PC-3 (cell line): ENCODE results near the gene RANBP2. TPM values are rescaled to one million over a fixed set of nuclear protein-coding genes. Genes with fewer than 3 reads are reported as not detected.
"Not testable (repeated sequence)": the region's sequence is repeated elsewhere in the genome, so short reads cannot be mapped to it uniquely, and the experiment has no call there.

Experiments used
- ATAC-seq: fragments of 200-7000 bp; cut with Tn5 transposase; 2 replicates; pipeline ENCODE4 v1.9.1; 2020; ENCODE audit warnings: mild to moderate bottlenecking, moderate library complexity
- BruUV-seq: library from RNA; stranded (reverse); fragments of 400-500 nt; replicated peaks from 2 replicates; lab custom pipeline; 2021; lab: Mats Ljungman, UMichigan
- CTCF ChIA-PET: fragments of 300-600 bp; sonication (Branson Sonifier 250); formaldehyde crosslinking; loops from one replicate; lab custom pipeline; 2022; ENCODE audit warnings: antibody characterized with exemption; lab: Charles Lee
- POLR2A ChIA-PET: fragments of 300-600 bp; sonication (Branson Sonifier 250); formaldehyde crosslinking; loops from one replicate; lab custom pipeline; 2022; ENCODE audit warnings: antibody characterized with exemption; ENCODE audit not compliant: unreplicated experiment; lab: Charles Lee
- DNase-seq: peaks from one replicate; pipeline ENCODE4 v3.0.0-alpha.2; 2015
- H2AFZ ChIP-seq: fragments of 300-600 bp; sonication (generic); 2 replicates; pipeline ENCODE4 v1.6.0; 2016; ENCODE audit warnings: antibody characterized with exemption, low read length
- H3F3A ChIP-seq: fragments of 300-600 bp; sonication (generic); one replicate; pipeline ENCODE4 v1.6.0; 2017; ENCODE audit warnings: antibody characterized with exemption, low read length, control low read depth, mild to moderate bottlenecking; ENCODE audit not compliant: unreplicated experiment
- H3K27ac ChIP-seq: fragments of 300-600 bp; sonication (generic); 2 replicates; pipeline ENCODE4 v1.5.1; 2016; ENCODE audit warnings: mild to moderate bottlenecking, low read length
- H3K27me3 ChIP-seq: fragments of 300-600 bp; sonication (generic); 2 replicates; pipeline ENCODE4 v1.6.1; 2016; ENCODE audit warnings: low read length, mixed read lengths
- H3K36me3 ChIP-seq: fragments of 300-600 bp; sonication (generic); 2 replicates; pipeline ENCODE4 v1.6.1; 2016; ENCODE audit warnings: low read depth, mixed run types, low read length, mixed read lengths
- H3K4me1 ChIP-seq: fragments of 300-600 bp; sonication (generic); 2 replicates; pipeline ENCODE4 v1.5.1; 2016; ENCODE audit warnings: low read length; ENCODE audit not compliant: insufficient read depth
- H3K4me2 ChIP-seq: fragments of 300-600 bp; sonication (generic); 2 replicates; pipeline ENCODE4 v1.6.0; 2016; ENCODE audit warnings: low read length
- H3K4me3 ChIP-seq: fragments of 300-600 bp; sonication (generic); 2 replicates; pipeline ENCODE4 v1.5.1; 2016; ENCODE audit warnings: mild to moderate bottlenecking, low read length, mixed read lengths
- H3K79me2 ChIP-seq: fragments of 300-600 bp; sonication (generic); 2 replicates; pipeline ENCODE4 v1.6.1; 2017; ENCODE audit warnings: low read length, mixed read lengths
- H3K9ac ChIP-seq: fragments of 300-600 bp; sonication (generic); 2 replicates; pipeline ENCODE4 v1.6.0; 2016; ENCODE audit warnings: mild to moderate bottlenecking, low read length
- H3K9me2 ChIP-seq: fragments of 300-600 bp; sonication (generic); replicated peaks from 2 replicates; pipeline ENCODE4 v1.6.1; 2016; ENCODE audit warnings: mixed run types, low read length, mixed read lengths
- H3K9me3 ChIP-seq: fragments of 300-600 bp; sonication (generic); 2 replicates; pipeline ENCODE4 v1.6.1; 2016; ENCODE audit warnings: low read length, mixed read lengths
- H4K20me1 ChIP-seq: fragments of 300-600 bp; sonication (generic); 2 replicates; pipeline ENCODE4 v1.6.1; 2016; ENCODE audit warnings: low read length, mixed read lengths
- EZH2 ChIP-seq: fragments of 300-600 bp; sonication (generic); IDR thresholded peaks from one replicate; pipeline ENCODE4 v1.6.1; 2017; ENCODE audit warnings: antibody characterized with exemption, mild to moderate bottlenecking, low read length; ENCODE audit not compliant: unreplicated experiment
- EZH2phosphoT487 ChIP-seq: fragments of 300-600 bp; sonication (generic); IDR thresholded peaks from 2 replicates; pipeline ENCODE4 v1.6.1; 2018; ENCODE audit warnings: mild to moderate bottlenecking, antibody characterized with exemption, low read length, borderline replicate concordance
- intact Hi-C: fragments of 100-400 bp; cut with micrococcal nuclease; formaldehyde crosslinking; loops from 2 replicates; pipeline ENCODE4 v1.9.0; 2023
- total RNA-seq: library from RNA; depleted of rRNA; stranded (reverse); fragments of >200 nt; gene quantifications from 2 replicates; pipeline ENCODE4 v1.2.3, GENCODE V29; 2014
- TF ChIP-seq, protein P1 (sequence below): fragments of 300-600 bp; sonication (generic); conservative IDR thresholded peaks from 2 replicates; pipeline ENCODE4 v1.5.1; 2017; ENCODE audit warnings: antibody characterized with exemption, low read depth, mild to moderate bottlenecking, low read length

Gene RANBP2
- total RNA-seq, 1 experiment from 2014 or later: 42.2 TPM

DNA sequence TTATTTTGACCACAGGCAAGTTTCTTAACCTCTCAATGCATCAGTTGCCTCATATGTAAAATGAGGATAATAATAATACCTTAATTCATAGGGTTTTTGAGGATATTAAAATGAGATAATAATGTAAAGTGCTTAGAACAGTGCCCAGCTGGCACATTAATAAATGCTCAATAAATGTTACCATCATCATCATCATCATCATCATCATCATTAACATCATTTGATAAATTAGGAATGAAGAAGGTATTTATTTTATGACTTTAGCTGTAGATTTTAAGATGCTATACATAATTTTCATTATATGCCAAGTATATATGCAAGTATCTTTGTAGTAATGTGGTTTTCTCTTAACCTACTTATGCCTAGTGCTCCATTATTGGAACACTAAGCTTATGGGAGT lies 43.3 kb downstream of the RANBP2 start:
- H3K9me3 ChIP-seq, H4K20me1 ChIP-seq, DNase-seq, H3K4me1 ChIP-seq, H3K27me3 ChIP-seq, H3K27ac ChIP-seq, H3K4me2 ChIP-seq, H2AFZ ChIP-seq, POLR2A ChIA-PET, ATAC-seq, H3F3A ChIP-seq, CTCF ChIA-PET, BruUV-seq, H3K4me3 ChIP-seq, H3K9ac ChIP-seq, H3K9me2 ChIP-seq, intact Hi-C loops, H3K79me2 ChIP-seq: not testable (repeated sequence)
- H3K36me3 ChIP-seq: peaks cover 25% of the 10 kb centered on the region

DNA sequence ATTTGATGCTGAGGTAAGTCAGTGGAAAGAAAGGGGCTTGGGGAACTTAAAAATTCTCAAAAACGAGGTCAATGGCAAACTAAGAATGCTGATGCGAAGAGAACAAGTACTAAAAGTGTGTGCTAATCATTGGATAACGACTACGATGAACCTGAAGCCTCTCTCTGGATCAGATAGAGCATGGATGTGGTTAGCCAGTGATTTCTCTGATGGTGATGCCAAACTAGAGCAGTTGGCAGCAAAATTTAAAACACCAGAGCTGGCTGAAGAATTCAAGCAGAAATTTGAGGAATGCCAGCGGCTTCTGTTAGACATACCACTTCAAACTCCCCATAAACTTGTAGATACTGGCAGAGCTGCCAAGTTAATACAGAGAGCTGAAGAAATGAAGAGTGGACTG lies 47.4 kb downstream of the RANBP2 start:
- ATAC-seq, intact Hi-C loops, H3F3A ChIP-seq, H3K79me2 ChIP-seq, BruUV-seq, H3K4me1 ChIP-seq, H3K4me3 ChIP-seq, H3K4me2 ChIP-seq, H3K27me3 ChIP-seq, H3K27ac ChIP-seq, H3K9me3 ChIP-seq, POLR2A ChIA-PET, H2AFZ ChIP-seq, CTCF ChIA-PET, H3K9me2 ChIP-seq, DNase-seq, H3K9ac ChIP-seq, H4K20me1 ChIP-seq: not testable (repeated sequence)
- peaks cover 30% of the 10 kb centered on the region for H3K36me3 ChIP-seq

DNA sequence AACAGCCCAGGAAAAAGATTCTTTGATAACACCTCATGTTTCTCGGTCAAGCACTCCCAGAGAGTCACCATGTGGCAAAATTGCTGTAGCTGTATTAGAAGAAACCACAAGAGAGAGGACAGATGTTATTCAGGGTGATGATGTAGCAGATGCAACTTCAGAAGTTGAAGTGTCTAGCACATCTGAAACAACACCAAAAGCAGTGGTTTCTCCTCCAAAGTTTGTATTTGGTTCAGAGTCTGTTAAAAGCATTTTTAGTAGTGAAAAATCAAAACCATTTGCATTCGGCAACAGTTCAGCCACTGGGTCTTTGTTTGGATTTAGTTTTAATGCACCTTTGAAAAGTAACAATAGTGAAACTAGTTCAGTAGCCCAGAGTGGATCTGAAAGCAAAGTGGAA lies 48.6 kb downstream of the RANBP2 start:
- BruUV-seq, H3K4me2 ChIP-seq, H3K9me2 ChIP-seq, H3K9me3 ChIP-seq, H3K79me2 ChIP-seq, POLR2A ChIA-PET, H2AFZ ChIP-seq, H4K20me1 ChIP-seq, H3K27ac ChIP-seq, CTCF ChIA-PET, H3K9ac ChIP-seq, intact Hi-C loops, ATAC-seq, DNase-seq, H3K27me3 ChIP-seq, H3K4me1 ChIP-seq, H3K4me3 ChIP-seq, H3F3A ChIP-seq: not testable (repeated sequence)
- peaks cover 37% of the 10 kb centered on the region for H3K36me3 ChIP-seq

DNA sequence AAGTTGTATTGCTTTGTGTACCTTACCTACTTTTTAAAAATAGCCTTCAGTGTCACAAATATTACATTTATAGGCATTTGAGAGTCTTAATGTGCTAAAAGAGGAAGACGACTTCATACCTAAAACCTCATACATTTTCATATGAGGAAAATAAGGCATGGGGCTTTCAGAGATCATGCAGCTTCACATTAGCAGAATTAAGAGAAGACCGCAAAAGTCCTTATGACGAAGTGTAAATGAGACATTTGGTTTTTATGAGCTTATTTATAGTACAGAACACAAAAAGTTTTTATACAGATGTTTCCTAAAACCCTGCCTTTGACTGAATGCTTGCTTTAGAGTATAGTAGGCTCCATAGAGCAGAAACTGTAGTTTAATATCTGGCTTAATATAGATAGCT lies 57.2 kb downstream of the RANBP2 start:
- no TSS peak for BruUV-seq
- H3K9me3 ChIP-seq: no peaks in the 10 kb centered on the region
- H3K4me2 ChIP-seq: no peak overlapping the region
- H2AFZ ChIP-seq: no peak overlapping the region
- POLR2A ChIA-PET: no interaction called here
- no peaks in the 10 kb centered on the region for H3K79me2 ChIP-seq
- peaks cover 72% of the 10 kb centered on the region for H3K36me3 ChIP-seq
- no peaks in the 10 kb centered on the region for H3F3A ChIP-seq
- no peak overlapping the region for H3K4me3 ChIP-seq
- H3K27me3 ChIP-seq: no peaks in the 10 kb centered on the region
- no peaks in the 10 kb centered on the region for H3K9me2 ChIP-seq
- no peaks in the 10 kb centered on the region for H4K20me1 ChIP-seq
- H3K27ac ChIP-seq: no peak overlapping the region
- TF ChIP-seq, protein P1, sequence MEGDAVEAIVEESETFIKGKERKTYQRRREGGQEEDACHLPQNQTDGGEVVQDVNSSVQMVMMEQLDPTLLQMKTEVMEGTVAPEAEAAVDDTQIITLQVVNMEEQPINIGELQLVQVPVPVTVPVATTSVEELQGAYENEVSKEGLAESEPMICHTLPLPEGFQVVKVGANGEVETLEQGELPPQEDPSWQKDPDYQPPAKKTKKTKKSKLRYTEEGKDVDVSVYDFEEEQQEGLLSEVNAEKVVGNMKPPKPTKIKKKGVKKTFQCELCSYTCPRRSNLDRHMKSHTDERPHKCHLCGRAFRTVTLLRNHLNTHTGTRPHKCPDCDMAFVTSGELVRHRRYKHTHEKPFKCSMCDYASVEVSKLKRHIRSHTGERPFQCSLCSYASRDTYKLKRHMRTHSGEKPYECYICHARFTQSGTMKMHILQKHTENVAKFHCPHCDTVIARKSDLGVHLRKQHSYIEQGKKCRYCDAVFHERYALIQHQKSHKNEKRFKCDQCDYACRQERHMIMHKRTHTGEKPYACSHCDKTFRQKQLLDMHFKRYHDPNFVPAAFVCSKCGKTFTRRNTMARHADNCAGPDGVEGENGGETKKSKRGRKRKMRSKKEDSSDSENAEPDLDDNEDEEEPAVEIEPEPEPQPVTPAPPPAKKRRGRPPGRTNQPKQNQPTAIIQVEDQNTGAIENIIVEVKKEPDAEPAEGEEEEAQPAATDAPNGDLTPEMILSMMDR: no peak
- no peak for TF ChIP-seq EZH2
- TF ChIP-seq EZH2phosphoT487: no peak
- CTCF ChIA-PET: no interaction called here
- ATAC-seq (no peak), DNase-seq (no peak)
- intact Hi-C loops: no loop called here
- no peak overlapping the region for H3K9ac ChIP-seq
- H3K4me1 ChIP-seq: no peaks in the 10 kb centered on the region
